ENCODE results near the gene GATM. TPM values are rescaled to one million over a fixed set of nuclear protein-coding genes. Genes with fewer than 3 reads are reported as not detected.

Gene GATM
- total RNA-seq, 1 donor, result 0.72 TPM

DNA sequence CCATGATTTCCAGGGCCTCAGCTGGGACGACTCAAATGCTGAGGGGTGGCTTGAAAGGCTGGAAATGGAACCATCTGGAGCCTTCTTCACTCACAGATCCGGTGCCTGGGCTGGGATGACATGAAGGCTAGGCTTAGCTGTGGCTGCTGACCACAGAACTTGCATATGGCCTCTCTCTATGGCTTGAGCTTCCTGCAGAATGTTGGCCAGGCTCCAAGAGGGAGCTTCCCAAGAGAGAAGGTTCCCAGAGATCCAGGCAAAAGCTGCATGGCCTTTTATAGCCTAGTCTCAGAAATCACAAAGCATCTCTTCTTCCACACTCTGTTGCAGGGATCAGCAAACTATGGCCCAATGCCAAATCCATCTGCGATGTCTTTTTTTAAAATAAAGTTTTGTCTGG, 44.8 kb downstream of the GATM start:
- Histone ChIP-seq H3K27me3 (ENCODE audit: insufficient read depth, low read length) (no peaks in the 10 kb centered on the region), H4K20me1 (ENCODE audit: insufficient read depth, low read length) (no peaks in the 10 kb centered on the region), H3K27ac (ENCODE audit: low read depth, low read length) (no peak overlapping the region), H2AFZ (ENCODE audit: low read length) (no peak overlapping the region), H3K79me2 (ENCODE audit: insufficient read depth, low read length) (no peaks in the 10 kb centered on the region), H3K4me1 (ENCODE audit: insufficient read depth, low read length) (no peaks in the 10 kb centered on the region), H3K36me3 (ENCODE audit: insufficient read depth, low read length) (no peaks in the 10 kb centered on the region), H3K4me2 (ENCODE audit: insufficient read depth, low read length) (no peak overlapping the region), H3K4me3 (ENCODE audit: insufficient read depth, low read length) (no peak overlapping the region), H3K9me3 (ENCODE audit: low read depth, low read length) (no peaks in the 10 kb centered on the region)
- peak; percentile 41 for DNase-seq (ENCODE audit: insufficient read length, low spot score, missing footprints)
- TF ChIP-seq, protein P1, sequence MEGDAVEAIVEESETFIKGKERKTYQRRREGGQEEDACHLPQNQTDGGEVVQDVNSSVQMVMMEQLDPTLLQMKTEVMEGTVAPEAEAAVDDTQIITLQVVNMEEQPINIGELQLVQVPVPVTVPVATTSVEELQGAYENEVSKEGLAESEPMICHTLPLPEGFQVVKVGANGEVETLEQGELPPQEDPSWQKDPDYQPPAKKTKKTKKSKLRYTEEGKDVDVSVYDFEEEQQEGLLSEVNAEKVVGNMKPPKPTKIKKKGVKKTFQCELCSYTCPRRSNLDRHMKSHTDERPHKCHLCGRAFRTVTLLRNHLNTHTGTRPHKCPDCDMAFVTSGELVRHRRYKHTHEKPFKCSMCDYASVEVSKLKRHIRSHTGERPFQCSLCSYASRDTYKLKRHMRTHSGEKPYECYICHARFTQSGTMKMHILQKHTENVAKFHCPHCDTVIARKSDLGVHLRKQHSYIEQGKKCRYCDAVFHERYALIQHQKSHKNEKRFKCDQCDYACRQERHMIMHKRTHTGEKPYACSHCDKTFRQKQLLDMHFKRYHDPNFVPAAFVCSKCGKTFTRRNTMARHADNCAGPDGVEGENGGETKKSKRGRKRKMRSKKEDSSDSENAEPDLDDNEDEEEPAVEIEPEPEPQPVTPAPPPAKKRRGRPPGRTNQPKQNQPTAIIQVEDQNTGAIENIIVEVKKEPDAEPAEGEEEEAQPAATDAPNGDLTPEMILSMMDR (IDR thresholded peaks at IDR 0.05; ENCODE audit: extremely low read depth, low read depth, low read length), result no peak

DNA sequence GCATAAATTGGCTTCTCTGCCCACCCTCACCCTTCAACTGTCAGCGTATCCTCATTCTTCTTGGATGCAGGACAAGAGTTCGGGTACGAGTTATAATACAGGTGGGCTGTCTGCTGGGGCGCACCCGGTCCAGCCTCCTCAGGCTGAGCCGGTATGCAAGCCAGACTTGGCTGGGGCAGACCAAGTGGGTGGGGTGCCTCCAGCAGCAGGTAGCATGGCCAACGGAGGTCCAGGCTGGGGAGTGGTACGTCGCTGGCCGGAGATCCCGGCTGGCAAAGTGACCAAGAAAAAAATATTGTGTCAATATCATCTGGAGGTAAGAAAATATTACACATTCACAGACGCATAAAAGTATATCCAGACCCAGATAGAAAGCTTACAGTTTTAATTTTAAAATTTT, 45.6 kb downstream of the GATM start:
- no peak overlapping the region for H2AFZ ChIP-seq (ENCODE audit: low read length)
- H3K9me3 ChIP-seq (ENCODE audit: low read depth, low read length), result no peaks in the 10 kb centered on the region
- DNase-seq (ENCODE audit: insufficient read length, low spot score, missing footprints), result no peak
- H3K4me1 ChIP-seq (ENCODE audit: insufficient read depth, low read length), result no peaks in the 10 kb centered on the region
- no peaks in the 10 kb centered on the region for H4K20me1 ChIP-seq (ENCODE audit: insufficient read depth, low read length)
- H3K4me2 ChIP-seq (ENCODE audit: insufficient read depth, low read length), result no peak overlapping the region
- no peaks in the 10 kb centered on the region for H3K79me2 ChIP-seq (ENCODE audit: insufficient read depth, low read length)
- H3K27ac ChIP-seq (ENCODE audit: low read depth, low read length), result no peak overlapping the region
- no peaks in the 10 kb centered on the region for H3K27me3 ChIP-seq (ENCODE audit: insufficient read depth, low read length)
- TF ChIP-seq, protein P1 (IDR thresholded peaks at IDR 0.05; ENCODE audit: extremely low read depth, low read depth, low read length), result no peak
- H3K4me3 ChIP-seq (ENCODE audit: insufficient read depth, low read length), result no peak overlapping the region
- no peaks in the 10 kb centered on the region for H3K36me3 ChIP-seq (ENCODE audit: insufficient read depth, low read length)

DNA sequence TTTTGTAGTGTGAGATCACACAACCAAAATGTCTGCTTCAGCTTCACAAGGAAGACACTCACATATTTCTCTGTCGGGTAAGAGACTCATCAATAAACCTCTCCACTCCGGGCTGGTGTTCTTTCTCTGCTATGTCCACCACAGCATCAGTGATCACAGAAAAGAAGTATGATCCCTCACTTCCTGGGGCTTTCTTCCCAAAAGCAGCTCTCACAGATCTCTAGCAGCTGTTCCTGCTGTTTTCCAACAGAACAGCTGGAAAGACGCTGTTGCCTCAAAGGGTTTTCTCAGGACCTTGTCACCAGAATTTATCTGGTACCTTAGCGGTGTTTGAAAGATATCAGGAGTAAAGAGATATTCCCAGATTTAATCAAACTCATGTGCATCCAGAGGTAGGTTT, 46.4 kb downstream of the GATM start:
- H3K4me3 ChIP-seq (ENCODE audit: insufficient read depth, low read length), result no peak overlapping the region
- TF ChIP-seq, protein P1 (IDR thresholded peaks at IDR 0.05; ENCODE audit: extremely low read depth, low read depth, low read length), result no peak
- H3K27me3 ChIP-seq (ENCODE audit: insufficient read depth, low read length), result no peaks in the 10 kb centered on the region
- no peaks in the 10 kb centered on the region for H3K4me1 ChIP-seq (ENCODE audit: insufficient read depth, low read length)
- H3K4me2 ChIP-seq (ENCODE audit: insufficient read depth, low read length), result no peak overlapping the region
- peak; percentile 41 for DNase-seq (ENCODE audit: insufficient read length, low spot score, missing footprints)
- no peaks in the 10 kb centered on the region for H3K79me2 ChIP-seq (ENCODE audit: insufficient read depth, low read length)
- H3K9me3 ChIP-seq (ENCODE audit: low read depth, low read length), result no peaks in the 10 kb centered on the region
- no peaks in the 10 kb centered on the region for H4K20me1 ChIP-seq (ENCODE audit: insufficient read depth, low read length)
- H2AFZ ChIP-seq (ENCODE audit: low read length), result no peak overlapping the region
- H3K36me3 ChIP-seq (ENCODE audit: insufficient read depth, low read length), result no peaks in the 10 kb centered on the region
- no peak overlapping the region for H3K27ac ChIP-seq (ENCODE audit: low read depth, low read length)

DNA sequence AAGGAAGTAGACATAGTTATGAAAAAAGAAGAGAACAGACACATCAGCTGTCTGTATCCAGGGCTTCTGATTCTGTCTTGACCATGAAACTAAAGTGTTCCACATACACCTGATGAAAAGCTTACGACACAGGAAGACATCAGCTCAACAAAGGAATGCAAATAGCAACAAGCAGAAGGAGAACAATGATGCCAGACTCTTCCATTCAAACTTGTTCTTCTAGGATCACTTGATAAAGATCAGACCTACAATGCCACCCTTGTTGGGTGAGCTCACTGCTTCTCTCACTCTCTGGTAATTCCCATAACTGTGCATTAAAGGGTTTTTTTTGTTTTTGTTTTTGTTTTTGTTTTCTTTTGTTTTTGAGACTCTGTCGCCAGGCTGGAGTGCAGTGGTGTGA, 49.7 kb downstream of the GATM start:
- Histone ChIP-seq H3K4me2 (ENCODE audit: insufficient read depth, low read length) (no peak overlapping the region), H3K27me3 (ENCODE audit: insufficient read depth, low read length) (peaks cover 8% of the 10 kb centered on the region), H3K4me3 (ENCODE audit: insufficient read depth, low read length) (no peak overlapping the region), H3K27ac (ENCODE audit: low read depth, low read length) (no peak overlapping the region), H3K79me2 (ENCODE audit: insufficient read depth, low read length) (no peaks in the 10 kb centered on the region), H4K20me1 (ENCODE audit: insufficient read depth, low read length) (no peaks in the 10 kb centered on the region), H3K36me3 (ENCODE audit: insufficient read depth, low read length) (no peaks in the 10 kb centered on the region), H3K4me1 (ENCODE audit: insufficient read depth, low read length) (no peaks in the 10 kb centered on the region), H3K9me3 (ENCODE audit: low read depth, low read length) (no peaks in the 10 kb centered on the region), H2AFZ (ENCODE audit: low read length) (no peak overlapping the region)
- peak; percentile 21 for DNase-seq (ENCODE audit: insufficient read length, low spot score, missing footprints)
- TF ChIP-seq, protein P1 (IDR thresholded peaks at IDR 0.05; ENCODE audit: extremely low read depth, low read depth, low read length), result no peak
